GM19395 (cell line): ENCODE measurements around the gene TMEM185A.
"Not testable (repeated sequence)": the region's sequence is repeated elsewhere in the genome, so short reads cannot be mapped to it uniquely, and the experiment has no call there.

Source experiments
- ATAC-seq: cut with Tn5 transposase; IDR thresholded peaks from one replicate; pipeline ENCODE4 v1.9.1; 2021; ENCODE audit warnings: mild to moderate bottlenecking, moderate library complexity; ENCODE audit not compliant: unreplicated experiment

The TMEM185A gene

DNA sequence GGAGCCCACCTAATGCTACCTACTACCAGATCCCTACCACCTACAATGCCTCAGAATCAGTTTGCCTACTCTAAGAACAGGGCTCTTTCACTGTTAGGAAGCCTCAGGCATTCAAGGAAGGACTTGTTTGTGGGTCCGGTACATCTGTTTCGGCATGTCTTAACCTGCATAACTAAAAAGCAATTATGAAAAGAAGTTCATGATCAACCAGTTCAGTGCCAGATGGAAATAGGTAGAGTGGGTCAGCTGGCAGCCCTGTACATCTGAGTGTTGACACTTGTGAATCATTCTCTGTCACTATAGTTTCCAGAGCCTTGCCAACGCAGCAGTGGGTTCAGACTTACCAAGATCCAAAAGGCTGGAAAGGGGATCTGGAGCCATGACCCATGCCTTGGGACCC, 3.3 kb downstream of the TMEM185A start:
- no peak for ATAC-seq

DNA sequence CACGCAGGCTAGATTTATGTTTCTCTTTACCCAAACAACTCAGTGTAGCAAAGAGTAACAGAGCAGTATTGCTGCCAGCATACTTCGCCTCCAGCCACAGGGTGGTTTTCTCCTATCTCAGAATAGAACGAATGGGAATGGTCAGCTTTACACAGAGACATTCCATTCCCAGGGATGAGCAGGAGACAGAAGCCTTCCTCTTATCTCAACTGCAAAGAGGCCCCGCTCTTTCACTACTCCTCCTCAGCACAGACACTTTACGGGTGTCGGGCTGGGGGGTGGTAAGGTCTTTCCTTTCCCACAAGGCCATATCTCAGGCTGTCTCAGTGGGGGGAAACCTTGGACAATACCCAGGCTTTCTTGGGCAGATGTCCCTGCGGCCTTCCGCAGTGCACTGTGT, 4.8 kb downstream of the TMEM185A start:
- ATAC-seq, result not testable (repeated sequence)

DNA sequence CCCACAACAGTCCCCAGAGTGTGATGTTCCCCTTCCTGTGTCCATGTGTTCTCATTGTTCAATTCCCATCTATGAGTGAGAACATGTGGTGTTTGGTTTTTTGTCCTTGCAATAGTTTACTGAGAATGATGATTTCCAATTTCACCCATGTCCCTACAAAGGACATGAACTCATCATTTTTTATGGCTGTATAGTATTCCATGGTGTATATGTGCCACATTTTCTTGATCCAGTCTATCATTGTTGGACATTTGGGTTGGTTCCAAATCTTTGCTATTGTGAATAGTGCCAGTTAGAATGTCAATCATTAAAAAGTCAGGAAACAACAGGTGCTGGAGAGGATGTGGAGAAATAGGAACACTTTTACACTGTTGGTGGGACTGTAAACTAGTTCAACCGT, 11.9 kb downstream of the TMEM185A start:
- not testable (repeated sequence) for ATAC-seq

DNA sequence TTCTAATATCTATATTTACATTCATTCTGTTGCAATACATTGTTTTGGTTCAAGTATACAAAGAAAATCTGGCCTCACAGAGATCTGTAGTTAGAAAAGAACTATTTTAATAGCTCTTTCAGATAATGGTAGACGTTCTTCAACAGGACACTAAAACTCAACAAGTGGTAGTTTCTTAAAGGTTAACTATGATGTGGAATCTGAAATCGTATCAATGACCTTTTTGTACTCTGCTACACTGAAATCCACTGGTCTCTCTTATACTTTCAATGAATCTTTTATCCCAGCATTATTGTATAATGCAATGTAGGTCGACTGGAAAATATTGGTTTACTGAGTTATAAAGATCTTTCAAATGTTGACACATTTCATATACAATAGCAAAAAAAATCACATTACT, 12.7 kb downstream of the TMEM185A start:
- ATAC-seq, result no peak

DNA sequence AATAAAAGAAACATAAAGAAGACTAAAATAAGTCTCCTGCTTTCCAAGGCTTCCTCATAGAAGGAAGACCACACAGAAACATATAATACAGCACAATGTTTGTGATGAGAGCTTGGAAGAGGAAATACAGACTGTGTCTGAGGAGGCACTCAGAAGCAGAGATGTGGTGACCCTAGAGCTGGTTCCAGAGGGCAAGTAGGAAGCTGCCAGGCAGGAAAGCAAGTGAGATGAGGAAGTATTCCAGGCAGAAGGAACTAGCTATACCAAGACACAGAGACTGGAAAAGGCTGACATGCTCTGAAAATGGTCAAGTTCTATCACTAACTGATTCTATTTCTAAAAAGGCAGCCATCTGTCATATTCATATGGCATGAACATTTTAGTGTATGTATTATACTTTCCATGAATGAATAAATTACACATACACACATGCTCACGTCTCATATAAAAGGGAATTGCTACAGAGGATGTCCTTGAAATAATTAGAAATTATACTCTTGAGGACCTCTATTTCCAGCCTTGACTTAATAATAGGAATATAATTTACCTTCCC, 19.9 kb downstream of the TMEM185A start:
- ATAC-seq, result no peak

DNA sequence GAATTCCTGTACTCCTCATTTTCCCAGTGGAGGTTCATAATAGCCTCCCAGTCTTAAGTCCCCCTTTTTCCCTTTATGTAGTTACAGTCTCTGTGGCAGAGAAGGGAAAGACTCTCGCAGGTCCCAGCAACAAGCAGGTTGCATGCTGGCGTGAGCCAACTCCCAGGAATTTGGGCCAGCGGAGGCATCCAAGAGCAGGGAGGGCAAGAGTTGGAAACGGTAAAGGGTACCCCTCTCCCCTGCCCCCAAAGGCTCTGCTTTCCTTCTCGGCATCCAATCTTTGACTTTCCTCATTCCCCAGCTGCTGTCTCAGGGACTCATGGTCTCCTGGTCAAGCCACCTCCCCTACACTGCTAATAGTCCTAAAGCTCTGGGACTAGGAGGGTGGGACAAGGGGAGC, 21.1 kb downstream of the TMEM185A start:
- no peak for ATAC-seq

DNA sequence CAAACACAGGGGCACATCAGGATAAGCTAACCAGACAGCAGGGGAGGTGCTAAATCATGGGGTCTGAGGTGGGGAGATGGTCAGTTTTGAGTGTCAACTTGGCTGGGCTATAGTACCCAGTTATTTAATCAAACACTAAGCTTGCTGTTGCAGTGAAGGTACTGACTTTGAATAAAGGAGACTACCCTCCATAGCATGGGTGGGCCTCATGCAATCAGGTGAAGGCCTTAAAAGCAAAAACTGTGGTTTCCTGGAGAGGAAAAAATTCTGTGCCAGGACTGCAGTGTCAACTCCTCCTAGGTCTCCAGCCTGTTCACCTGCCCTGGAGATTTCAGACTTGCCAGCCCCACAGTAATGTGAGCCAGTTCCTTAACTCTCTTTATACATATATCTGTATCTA, 23.9 kb downstream of the TMEM185A start:
- ATAC-seq, result no peak

DNA sequence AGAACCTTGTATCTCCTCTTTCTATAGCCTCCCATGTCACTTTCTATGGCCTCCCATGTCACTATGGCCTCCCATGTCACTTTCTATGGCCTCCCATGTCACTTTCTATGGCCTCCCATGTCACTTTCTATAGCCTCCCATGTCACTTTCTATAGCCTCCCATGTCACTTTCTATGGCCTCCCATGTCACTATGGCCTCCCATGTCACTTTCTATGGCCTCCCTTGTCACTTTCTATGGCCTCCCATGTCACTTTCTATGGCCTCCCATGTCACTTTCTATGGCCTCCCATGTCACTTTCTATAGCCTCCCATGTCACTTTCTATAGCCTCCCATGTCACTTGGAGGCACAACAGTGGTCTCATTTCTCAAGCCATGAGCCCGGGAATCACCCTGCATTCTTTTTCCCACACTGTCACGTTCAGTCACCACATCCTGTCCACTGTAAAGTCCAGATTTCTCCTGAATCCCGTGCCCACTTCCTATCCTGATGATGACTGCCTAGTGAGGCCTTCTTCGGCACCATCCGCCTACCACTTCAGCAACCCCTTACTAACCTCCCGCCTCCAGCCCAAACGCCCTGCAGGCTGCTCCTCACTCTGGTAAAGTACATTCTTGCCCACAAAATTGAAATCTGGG, 26.2 kb downstream of the TMEM185A start:
- not testable (repeated sequence) for ATAC-seq

DNA sequence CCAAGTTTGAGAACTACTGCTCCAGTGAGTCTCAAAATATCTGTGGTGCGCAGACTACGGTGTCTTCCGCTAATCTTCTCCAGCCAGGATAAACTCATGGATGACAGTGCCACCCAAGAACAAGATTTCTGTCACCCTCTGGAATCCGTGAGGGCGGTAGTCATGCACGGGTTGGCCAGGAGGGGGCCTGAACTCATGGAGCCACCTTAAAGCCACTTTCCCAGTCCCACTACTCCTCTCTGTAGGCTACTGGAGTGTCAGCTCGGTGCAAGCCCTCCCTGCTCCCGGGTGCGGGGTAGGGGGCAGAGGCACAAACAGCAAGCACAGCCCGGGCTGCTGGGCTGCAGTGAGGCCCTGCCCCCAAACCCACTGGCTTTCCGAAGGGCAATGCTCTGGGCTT, 33.0 kb downstream of the TMEM185A start:
- not testable (repeated sequence) for ATAC-seq

DNA sequence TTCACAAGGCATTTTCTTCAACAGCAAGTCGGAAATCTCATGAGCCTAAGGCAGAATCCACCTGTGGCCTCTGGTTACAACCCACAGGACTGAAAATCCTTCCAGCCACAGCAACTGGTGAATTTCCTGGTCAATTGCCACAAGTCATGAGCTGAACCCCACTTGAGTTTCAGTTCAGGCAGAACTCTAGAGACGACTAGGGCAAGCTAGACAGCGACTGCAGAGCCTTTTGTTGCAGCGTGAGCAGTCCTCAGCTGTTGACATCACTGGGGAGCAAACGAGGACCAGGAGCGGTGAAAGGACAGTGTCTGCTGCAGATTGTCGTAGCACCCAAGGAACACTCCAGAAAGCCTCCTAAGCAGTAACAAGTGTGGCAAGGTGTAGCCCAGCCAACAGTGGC, 35.6 kb downstream of the TMEM185A start:
- not testable (repeated sequence) for ATAC-seq

DNA sequence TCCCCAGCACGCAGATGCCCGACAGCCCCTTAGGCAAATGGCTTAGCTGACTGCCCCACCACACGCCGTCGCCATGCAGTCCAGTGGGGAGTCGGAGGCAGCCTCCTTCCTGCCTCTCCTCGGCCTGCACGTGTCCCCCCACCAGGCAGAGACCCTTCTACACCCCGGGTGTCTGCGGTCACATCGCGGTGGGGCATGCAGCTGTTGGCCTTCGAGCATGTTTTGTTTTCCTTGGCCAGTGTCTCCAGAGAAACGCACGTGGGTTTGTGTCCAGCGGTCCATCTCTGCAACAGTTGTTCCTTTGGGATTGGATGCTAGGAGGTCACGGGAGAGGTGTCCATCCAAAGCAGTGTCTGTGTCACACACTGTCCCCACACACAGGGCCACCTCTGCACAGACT, 36.4 kb downstream of the TMEM185A start, which contains the start of gene HSFX2:
HSFX2 (minus strand) TSS at position 101 of the 400 bp plus-strand sequence. CDS start 614 bp downstream, outside the sequence.
- not testable (repeated sequence) for ATAC-seq

DNA sequence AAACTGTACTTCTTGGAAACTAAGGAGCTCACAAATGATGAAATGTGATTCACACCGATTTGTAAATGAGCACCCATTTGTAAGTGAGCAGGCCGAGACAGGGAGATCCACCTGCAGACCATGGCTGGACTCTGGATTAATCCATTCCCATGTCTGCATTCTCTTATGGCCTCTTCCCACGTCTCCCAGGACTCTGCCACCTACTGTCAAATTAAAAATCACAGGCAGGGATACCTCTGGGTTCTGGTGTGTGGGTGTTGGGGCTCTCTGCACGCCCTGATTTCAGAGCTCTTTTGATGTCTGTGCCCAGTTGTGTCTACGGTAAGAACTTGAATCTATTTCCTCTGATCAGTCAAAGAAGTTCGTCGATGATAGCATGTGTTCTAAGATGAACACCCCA, 40.6 kb downstream of the TMEM185A start:
- not testable (repeated sequence) for ATAC-seq

DNA sequence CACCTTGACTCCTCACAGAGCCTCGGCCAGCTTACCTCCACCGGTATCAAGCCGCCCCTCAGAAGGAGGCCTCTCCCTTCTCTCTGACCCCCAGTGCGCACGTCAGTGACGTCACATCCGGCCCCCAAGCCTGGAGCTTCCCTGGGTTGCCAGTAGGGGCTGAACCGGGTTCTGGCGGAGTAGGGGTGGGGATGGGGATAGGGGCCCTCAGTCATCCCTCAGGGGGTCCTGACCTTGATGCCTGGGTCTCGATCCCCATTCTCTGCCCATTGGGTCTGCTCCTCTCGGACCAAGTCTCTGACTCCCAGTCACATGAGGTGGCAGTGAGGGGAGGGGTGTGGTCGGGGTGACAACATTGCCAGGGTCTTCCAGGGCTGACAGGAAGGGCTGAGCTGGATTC, 44.2 kb downstream of the TMEM185A start, which contains the start of gene MAGEA9B:
MAGEA9B (minus strand) TSS at position 101 of the 400 bp plus-strand sequence. CDS start 4,280 bp downstream, outside the sequence.
- ATAC-seq, result not testable (repeated sequence)

DNA sequence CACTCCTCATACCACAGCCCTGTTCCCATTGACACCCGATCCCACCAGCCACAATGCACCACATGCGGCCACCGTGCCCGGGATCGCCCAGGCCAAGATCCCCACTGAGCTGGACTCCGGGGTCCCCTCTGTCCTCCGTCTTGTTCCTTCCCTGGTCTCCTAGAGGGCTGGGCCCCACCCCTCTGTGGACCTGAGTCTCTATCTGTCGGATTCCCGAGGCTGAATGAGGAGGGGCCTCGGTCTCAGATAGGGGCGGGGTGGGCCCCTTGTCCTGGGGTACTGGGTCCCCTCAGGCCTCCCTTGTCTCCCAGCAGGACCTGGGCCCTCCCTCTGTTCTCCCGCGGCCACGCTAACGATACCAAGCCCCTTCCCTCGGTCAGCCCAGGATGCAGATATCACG, 46.0 kb downstream of the TMEM185A start:
- ATAC-seq, result not testable (repeated sequence)

DNA sequence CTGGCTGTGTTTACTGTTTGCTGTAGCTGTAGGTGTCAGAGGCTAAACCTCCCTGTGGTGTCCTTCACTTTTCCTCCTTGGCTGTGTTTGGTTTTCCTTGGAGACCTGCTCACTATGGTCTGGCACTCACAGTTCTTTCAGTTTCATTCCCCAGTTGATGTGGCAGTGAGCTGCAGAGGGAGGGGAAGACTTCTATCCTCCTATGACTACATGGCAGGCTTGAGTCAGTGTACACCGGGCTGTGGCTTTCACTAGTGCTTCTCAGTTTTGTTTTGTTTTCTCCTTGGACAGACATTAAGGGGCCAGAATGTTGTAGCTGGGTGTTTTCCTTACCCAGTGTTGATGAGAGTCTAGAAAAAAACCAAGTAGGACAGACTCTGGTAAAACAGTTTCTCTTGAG, 58.1 kb downstream of the TMEM185A start:
- peak; percentile 100 for ATAC-seq

DNA sequence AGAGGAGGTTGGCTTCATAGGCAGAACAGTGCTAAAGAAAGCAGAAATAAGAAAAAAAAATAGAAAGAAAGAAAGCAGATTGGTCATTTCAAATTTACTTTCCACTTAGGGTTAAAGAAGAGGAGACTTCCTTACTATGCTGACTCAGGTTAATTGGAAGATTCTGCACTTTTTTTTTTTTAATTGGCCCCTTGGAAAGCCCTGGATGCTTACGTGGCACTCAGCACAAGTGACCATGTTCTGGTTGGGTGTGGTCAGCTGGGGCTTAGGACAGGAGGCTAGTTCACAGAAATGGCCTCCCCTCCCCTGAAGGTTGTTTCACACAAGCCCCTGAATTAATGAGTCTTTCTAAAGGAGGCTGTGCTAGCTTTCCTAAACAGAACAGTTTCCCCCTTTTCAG, 58.8 kb downstream of the TMEM185A start:
- no peak for ATAC-seq

DNA sequence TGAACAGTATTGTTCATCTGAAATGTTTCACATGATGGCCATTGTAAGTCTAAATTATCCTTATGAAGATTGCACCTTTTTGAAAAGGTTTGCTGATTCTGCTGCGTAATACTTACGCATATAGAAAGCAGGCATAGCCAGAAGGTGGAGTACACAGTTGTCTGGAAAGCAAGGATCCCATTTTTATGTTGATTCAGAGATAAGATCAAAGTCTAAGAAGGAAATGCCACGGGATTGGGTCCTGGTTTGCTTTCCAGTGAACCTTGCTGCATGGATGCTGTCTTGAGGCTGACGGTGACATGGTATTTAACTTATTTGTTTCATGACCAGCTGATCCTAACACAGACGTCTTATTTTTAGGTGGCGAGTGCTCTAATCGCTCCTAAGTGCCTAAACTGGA, 59.8 kb downstream of the TMEM185A start:
- no peak for ATAC-seq

DNA sequence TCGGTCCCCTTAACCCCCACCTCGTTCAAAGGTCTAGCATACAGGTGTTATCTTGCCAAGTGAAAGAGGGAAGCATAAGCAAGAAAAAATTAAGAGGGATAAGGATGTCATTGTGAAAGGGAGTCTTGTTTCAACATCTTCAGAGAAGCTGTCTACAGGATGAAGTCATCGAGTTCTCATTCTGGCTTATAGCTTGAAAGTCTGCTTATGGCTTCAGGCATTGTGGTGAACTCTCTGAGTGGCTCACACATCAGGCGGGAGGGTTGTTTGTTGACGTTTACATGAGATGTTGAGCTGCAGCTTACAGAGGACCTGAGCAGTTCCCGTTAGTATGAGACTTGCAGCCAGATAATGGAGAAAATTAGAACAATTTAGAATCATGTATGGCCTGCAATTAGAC, 60.9 kb downstream of the TMEM185A start:
- ATAC-seq, result no peak

DNA sequence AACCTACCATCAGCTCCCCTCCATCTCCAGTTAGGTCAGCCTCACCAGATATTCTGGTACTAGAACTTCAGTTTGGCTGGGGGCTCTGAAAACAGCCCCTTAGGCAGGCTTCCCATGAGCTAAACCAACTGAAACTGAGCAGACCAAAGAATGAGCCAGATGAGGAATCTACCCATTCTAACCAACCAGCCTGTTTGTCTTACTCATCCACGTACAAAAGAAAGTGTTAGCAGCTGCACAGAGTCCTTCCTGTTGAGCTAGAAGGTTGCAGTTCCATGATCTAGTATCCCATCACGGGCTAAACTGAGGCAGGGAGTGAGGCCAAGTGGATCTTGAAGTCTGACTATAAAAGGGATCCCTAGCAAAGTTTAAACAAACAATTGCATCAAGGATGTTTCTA, 61.8 kb downstream of the TMEM185A start:
- no peak for ATAC-seq

DNA sequence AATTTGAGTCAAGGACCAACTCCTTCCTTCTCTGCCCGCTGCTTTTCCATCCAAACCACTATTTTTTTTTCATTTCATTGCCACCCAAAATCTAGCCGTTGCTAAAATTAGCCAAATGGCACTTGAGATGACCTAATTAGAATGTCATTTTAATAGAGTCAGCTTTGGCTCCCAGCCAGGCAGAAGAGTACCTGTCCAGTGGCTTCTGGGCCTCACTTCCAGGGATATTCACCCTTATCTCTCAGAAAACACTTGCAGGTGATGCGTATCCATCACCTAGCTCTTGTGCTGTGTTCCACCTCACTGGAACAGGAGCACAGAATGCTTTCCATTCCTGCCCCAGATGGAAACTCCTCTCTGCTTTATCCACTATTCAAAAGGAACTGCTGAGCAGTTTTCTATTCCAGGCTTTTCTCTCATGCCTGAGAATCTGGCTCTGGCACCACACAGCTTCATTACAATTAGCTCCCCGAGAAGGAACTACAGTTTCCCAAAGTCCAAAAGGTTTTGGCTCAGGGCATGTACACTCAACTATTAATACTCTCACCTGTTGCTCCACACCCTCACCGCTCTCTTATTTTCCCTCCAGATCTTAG, 62.8 kb downstream of the TMEM185A start:
- no peak for ATAC-seq

DNA sequence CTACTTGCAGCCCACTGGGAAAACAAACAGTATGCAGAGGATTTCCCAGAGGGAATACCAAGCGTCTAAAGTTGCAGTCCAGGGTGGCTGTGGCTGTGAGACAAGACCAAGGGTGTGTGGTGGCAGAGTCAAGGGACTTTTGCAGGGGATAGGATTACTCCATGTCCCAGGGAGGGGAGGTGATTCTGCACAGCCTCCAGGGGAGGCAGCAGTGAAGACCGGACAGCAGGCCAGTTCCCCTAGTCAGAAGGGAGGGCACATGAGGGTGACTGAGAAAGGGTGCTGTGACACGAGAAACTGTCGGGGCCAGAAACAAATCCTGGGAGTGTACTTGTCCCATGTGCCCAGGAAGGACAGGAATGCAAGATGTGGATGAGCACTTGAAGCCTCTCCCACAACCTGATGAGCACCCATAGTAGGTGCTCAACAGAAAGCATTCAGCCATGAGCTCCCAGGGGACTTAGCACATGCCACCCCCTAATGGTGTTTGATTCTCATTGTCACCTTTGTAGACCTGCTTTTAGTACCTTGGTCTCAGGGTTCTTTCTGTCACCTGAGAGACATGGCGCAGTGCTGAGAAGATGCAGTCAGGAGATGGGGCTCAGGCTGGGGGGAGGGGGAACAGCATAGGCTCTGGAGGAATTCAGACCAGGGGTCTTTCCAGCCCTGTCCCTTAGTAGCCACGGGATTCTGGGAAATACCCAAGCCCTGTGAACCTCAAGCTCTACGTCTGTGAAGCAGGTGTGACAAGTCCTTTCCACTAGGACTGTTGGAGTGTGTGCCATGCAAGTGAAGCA, 63.8 kb downstream of the TMEM185A start:
- no peak for ATAC-seq
